ENCODE data around the gene NMRAL1.

Gene NMRAL1

DNA sequence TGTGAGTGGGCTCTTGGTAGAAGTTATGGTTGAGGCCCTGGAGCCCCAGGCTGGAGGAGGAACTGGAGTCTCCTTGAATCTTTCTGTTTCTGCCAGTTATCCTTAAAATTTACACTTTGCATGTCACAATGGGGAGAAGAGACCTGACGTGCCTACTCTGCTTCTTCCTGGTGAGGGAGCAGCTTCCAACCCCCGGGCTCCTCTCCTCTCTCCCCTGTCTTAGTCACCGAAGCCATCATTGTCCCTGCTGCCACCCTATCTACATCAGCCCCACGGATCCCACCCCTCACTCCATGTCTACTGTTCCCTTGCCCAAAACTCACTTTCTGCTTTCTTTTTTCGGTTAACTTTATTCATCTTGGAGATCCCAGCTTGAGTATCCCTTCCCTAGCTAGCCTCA lies 31.2 kb downstream of the NMRAL1 start:
- TF ChIP-seq, protein P1, sequence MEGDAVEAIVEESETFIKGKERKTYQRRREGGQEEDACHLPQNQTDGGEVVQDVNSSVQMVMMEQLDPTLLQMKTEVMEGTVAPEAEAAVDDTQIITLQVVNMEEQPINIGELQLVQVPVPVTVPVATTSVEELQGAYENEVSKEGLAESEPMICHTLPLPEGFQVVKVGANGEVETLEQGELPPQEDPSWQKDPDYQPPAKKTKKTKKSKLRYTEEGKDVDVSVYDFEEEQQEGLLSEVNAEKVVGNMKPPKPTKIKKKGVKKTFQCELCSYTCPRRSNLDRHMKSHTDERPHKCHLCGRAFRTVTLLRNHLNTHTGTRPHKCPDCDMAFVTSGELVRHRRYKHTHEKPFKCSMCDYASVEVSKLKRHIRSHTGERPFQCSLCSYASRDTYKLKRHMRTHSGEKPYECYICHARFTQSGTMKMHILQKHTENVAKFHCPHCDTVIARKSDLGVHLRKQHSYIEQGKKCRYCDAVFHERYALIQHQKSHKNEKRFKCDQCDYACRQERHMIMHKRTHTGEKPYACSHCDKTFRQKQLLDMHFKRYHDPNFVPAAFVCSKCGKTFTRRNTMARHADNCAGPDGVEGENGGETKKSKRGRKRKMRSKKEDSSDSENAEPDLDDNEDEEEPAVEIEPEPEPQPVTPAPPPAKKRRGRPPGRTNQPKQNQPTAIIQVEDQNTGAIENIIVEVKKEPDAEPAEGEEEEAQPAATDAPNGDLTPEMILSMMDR (IDR thresholded peaks at IDR 0.05), result no peak
- H3K4me3 ChIP-seq (ENCODE audit: low read depth in 1 of 2, low read length in 1 of 2), result no peak overlapping the region
- H3K4me1 ChIP-seq (ENCODE audit: control insufficient read depth in 1 of 2, insufficient read depth in 1 of 2, low read depth in 1 of 2, low read length in 1 of 2), result no peaks in the 10 kb centered on the region
- H3K9me3 ChIP-seq, result no peaks in the 10 kb centered on the region
- peaks cover 58% of the 10 kb centered on the region for H3K36me3 ChIP-seq
- no peaks in the 10 kb centered on the region for H3K27me3 ChIP-seq
- no peak overlapping the region for H3K27ac ChIP-seq

DNA sequence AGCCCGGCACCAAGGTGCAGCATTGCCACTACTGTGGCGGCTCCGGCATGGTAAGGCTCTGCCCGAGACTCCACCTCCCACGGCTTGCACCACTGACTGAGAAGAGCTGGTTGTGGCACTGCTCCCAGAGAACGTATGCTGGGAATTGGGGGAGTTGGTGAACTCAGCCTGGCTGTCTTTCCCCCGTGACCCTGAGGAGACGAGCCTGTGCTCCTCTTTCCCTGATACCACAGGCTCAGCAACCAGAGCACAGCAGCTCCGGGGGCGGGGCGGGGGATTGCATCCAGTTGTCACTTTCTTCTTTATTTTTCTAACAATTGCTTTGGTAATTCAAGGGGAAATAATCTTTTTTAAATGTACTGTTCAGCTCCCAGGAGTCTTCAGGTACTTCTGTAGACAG lies 32.1 kb downstream of the NMRAL1 start:
- no peak overlapping the region for H3K4me3 ChIP-seq (ENCODE audit: low read depth in 1 of 2, low read length in 1 of 2)
- no peaks in the 10 kb centered on the region for H3K9me3 ChIP-seq
- H3K36me3 ChIP-seq, result peaks cover 58% of the 10 kb centered on the region
- TF ChIP-seq, protein P1 (IDR thresholded peaks at IDR 0.05), result no peak
- H3K27me3 ChIP-seq, result no peaks in the 10 kb centered on the region
- no peak overlapping the region for H3K27ac ChIP-seq
- no peaks in the 10 kb centered on the region for H3K4me1 ChIP-seq (ENCODE audit: control insufficient read depth in 1 of 2, insufficient read depth in 1 of 2, low read depth in 1 of 2, low read length in 1 of 2)

DNA sequence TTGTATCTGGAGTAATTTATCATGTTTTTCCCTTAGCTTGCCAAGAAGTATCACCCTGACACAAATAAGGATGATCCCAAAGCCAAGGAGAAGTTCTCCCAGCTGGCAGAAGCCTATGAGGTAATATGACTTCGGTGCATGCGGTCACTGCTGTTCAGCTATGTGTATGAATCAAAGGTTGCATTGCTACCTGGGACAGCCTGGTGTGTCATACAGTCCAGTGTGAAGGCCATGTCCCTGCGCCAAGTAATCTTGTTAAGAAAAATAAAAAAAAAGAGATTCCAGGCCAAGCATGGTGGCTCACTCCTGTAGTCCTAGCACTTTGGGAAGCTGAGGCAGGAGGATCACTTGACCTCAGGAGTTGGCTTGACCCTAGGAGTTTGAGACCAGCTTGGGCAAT lies 37.1 kb downstream of the NMRAL1 start:
- H3K4me1 ChIP-seq (ENCODE audit: control insufficient read depth in 1 of 2, insufficient read depth in 1 of 2, low read depth in 1 of 2, low read length in 1 of 2), result no peaks in the 10 kb centered on the region
- H3K9me3 ChIP-seq, result no peaks in the 10 kb centered on the region
- no peak overlapping the region for H3K27ac ChIP-seq
- H3K4me3 ChIP-seq (ENCODE audit: low read depth in 1 of 2, low read length in 1 of 2), result no peak overlapping the region
- peaks cover 30% of the 10 kb centered on the region for H3K36me3 ChIP-seq
- TF ChIP-seq, protein P1 (IDR thresholded peaks at IDR 0.05), result no peak
- no peaks in the 10 kb centered on the region for H3K27me3 ChIP-seq

DNA sequence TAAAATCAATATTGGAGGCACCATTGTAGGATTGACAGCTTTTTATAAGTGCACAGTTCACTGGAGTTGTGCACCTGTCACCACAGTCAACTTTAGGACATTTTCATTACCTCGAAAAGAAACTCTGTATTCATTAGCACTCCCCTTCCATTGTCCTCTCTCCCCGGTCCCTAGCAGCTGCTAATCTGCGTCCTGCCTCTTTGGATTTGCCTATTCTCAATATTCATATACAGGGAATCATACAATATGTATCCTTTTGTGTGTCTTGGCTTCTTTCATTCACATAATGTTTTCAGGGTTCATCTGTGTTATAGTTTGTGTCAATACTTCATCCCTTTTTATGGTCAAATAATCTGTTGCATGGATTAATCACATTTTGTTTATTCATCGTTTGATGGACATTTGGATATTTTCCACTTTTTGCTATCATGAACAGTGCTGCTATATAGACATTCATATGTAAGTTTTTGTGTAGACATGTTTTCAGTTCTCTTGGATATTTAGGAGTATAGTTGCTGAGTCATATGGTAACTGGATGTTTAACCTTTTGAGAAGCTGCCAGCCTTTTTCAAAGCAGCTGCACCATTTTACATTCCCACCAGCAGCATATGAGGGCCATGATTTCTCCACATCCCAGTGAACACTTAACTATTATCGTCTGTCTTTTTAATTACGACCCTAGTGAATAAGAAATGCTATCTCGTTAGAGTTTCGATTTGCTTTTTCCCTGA lies 38.9 kb downstream of the NMRAL1 start:
- H3K9me3 ChIP-seq, result no peaks in the 10 kb centered on the region
- no peaks in the 10 kb centered on the region for H3K4me1 ChIP-seq (ENCODE audit: control insufficient read depth in 1 of 2, insufficient read depth in 1 of 2, low read depth in 1 of 2, low read length in 1 of 2)
- H3K4me3 ChIP-seq (ENCODE audit: low read depth in 1 of 2, low read length in 1 of 2), result no peak overlapping the region
- peaks cover 12% of the 10 kb centered on the region for H3K36me3 ChIP-seq
- no peaks in the 10 kb centered on the region for H3K27me3 ChIP-seq
- no peak overlapping the region for H3K27ac ChIP-seq
- TF ChIP-seq, protein P1 (IDR thresholded peaks at IDR 0.05), result no peak

DNA sequence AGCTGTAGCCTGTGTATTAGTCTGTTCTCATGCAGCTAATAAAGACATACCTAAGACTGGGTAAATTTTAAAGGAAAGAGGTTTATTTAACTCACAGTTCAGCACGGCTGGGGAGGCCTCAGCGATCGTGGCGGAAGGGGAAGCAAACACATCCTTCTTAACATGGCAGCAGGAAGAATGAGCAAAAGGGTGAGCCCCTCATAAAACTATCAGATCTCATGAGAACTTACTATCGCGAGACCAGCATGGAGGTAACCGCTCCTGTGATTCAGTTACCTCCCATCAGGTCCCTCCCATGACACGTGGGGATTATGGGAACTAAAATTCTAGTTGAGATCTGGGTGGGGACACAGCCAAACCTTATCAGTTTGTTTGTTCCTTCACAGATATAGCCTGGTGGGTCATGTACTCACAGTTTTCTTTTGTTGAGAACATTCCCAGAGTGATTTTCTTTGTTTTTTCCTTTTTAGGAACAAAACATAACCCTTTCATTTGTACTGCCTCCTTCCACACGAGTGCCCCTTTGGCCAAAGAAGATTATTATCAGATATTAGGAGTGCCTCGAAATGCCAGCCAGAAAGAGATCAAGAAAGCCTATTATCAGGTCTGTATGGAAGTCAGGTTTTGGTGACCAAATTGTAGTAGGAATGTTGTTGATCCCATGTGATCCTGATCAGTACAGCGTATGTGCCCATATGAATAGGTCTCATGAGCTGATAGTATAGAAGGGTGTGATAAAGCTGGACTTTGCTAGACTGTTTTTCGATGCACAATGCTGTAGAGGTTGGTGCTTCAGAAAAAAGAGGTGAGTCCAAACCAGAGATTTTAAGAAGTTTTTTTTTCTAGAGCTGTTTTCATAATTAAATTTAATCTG lies 40.3 kb downstream of the NMRAL1 start:
- Histone ChIP-seq H3K4me3 (ENCODE audit: low read depth in 1 of 2, low read length in 1 of 2) (no peak overlapping the region), H3K4me1 (ENCODE audit: control insufficient read depth in 1 of 2, insufficient read depth in 1 of 2, low read depth in 1 of 2, low read length in 1 of 2) (no peaks in the 10 kb centered on the region), H3K27me3 (no peaks in the 10 kb centered on the region), H3K9me3 (no peaks in the 10 kb centered on the region), H3K36me3 (peaks cover 6% of the 10 kb centered on the region), H3K27ac (no peak overlapping the region)
- TF ChIP-seq, protein P1 (IDR thresholded peaks at IDR 0.05), result no peak
